WTC11 (cell line): ENCODE results near the gene PCDHGB5. TPM values are rescaled to one million over a fixed set of nuclear protein-coding genes. Genes with fewer than 3 reads are reported as not detected.
"Not testable (repeated sequence)": the region's sequence is repeated elsewhere in the genome, so short reads cannot be mapped to it uniquely, and the experiment has no call there.

Source experiments
- ATAC-seq: fragments of 200-7000 bp; cut with Tn5 transposase; 2 replicates; pipeline ENCODE4 v1.10.0; 2021; ENCODE audit warnings: mild to moderate bottlenecking, moderate library complexity
- CTCF ChIA-PET: fragments of 300-600 bp; sonication (Branson Sonifier 250); formaldehyde crosslinking; loops from one replicate; lab custom pipeline; 2021; ENCODE audit warnings: antibody characterized with exemption; lab: Charles Lee
- POLR2A ChIA-PET: fragments of 350-600 bp; sonication (Branson Sonifier 250); formaldehyde crosslinking; loops from one replicate; lab custom pipeline; 2021; ENCODE audit warnings: antibody characterized with exemption; lab: Charles Lee
- DNase-seq: peaks from one replicate; pipeline ENCODE4 v3.0.0; 2021; ENCODE audit warnings: low spot score
- H3K27ac Mint-ChIP-seq: 2 replicates; pipeline ENCODE4 v1.8.0; 2021; ENCODE audit warnings: mixed read lengths
- H3K27me3 Mint-ChIP-seq: 2 replicates; pipeline ENCODE4 v1.8.0; 2021; ENCODE audit warnings: low read depth, mild to moderate bottlenecking, moderate library complexity, mixed read lengths
- H3K36me3 Mint-ChIP-seq: 2 replicates; pipeline ENCODE4 v1.8.0; 2021; ENCODE audit warnings: mixed read lengths
- H3K4me1 Mint-ChIP-seq: 2 replicates; pipeline ENCODE4 v1.8.0; 2022; ENCODE audit warnings: mixed read lengths
- H3K4me3 Mint-ChIP-seq: 2 replicates; pipeline ENCODE4 v1.8.0; 2021; ENCODE audit warnings: mild to moderate bottlenecking, moderate library complexity, mixed read lengths
- H3K9me3 Mint-ChIP-seq: 2 replicates; pipeline ENCODE4 v1.8.0; 2021; ENCODE audit warnings: mixed read lengths
- AR ChIP-seq: fragments of 250-450 bp; sonication (Bioruptor Pico); IDR thresholded peaks from 2 replicates; pipeline ENCODE4 v1.9.0; 2021; ENCODE audit warnings: mild to moderate bottlenecking
- CTCF ChIP-seq: fragments of 200-600 bp; IDR thresholded peaks from 2 replicates; pipeline ENCODE4 v1.8.0; 2022; ENCODE audit warnings: antibody characterized with exemption
- HMGXB4 ChIP-seq: sonication (generic); formaldehyde crosslinking; IDR thresholded peaks from 2 replicates; pipeline ENCODE4 v1.8.1; 2023; ENCODE audit warnings: mild to moderate bottlenecking, moderate library complexity, missing genetic modification reagents
- NR3C1 ChIP-seq: sonication (generic); formaldehyde crosslinking; conservative IDR thresholded peaks from 2 replicates; pipeline ENCODE4 v1.8.1; 2023; ENCODE audit warnings: low read depth, mild to moderate bottlenecking, missing genetic modification reagents
- PRDM15 ChIP-seq: sonication (generic); formaldehyde crosslinking; IDR thresholded peaks from 2 replicates; pipeline ENCODE4 v1.8.0; 2022; ENCODE audit warnings: missing genetic modification reagents
- RELA ChIP-seq: sonication (generic); formaldehyde crosslinking; IDR thresholded peaks from 2 replicates; pipeline ENCODE4 v1.8.1; 2022; ENCODE audit warnings: missing genetic modification reagents, mild to moderate bottlenecking, borderline replicate concordance
- TP53 ChIP-seq: sonication (generic); formaldehyde crosslinking; IDR thresholded peaks from 2 replicates; pipeline ENCODE4 v1.8.1; 2023; ENCODE audit warnings: mild to moderate bottlenecking, missing genetic modification reagents
- USF1 ChIP-seq: sonication (generic); formaldehyde crosslinking; IDR thresholded peaks from 2 replicates; pipeline ENCODE4 v1.8.0; 2022; ENCODE audit warnings: mild to moderate bottlenecking, missing genetic modification reagents
- ZNF425 ChIP-seq: fragments of 250-450 bp; sonication (Bioruptor Pico); conservative IDR thresholded peaks from 2 replicates; pipeline ENCODE4 v1.9.0; 2021; ENCODE audit warnings: mild to moderate bottlenecking
- ZNF671 ChIP-seq: fragments of 250-450 bp; sonication (Bioruptor Pico); IDR thresholded peaks from 2 replicates; pipeline ENCODE4 v1.8.0; 2021; ENCODE audit warnings: mild to moderate bottlenecking
- total RNA-seq: library from RNA; stranded (reverse); gene quantifications from 3 replicates; pipeline ENCODE4 v1.2.3, GENCODE V29; 2021

Gene PCDHGB5
- total RNA-seq, 1 experiment from 2014 or later, result 9.7 TPM

- TF ChIP-seq RELA (CRISPR knock-in tag) (no peak), USF1 (CRISPR knock-in tag) (no peak), HMGXB4 (CRISPR knock-in tag) (no peak), NR3C1 (CRISPR knock-in tag) (no peak), AR (no peak), PRDM15 (CRISPR knock-in tag) (no peak), TP53 (CRISPR knock-in tag) (no peak), ZNF425 (no peak), ZNF671 (CRISPR knock-in tag) (no peak)
These were observed 23.1 kb upstream of the PCDHGB5 start (continued) for GRCh38 chr5:141374627-141375026.

GRCh38 chr5:141375444-141376155 is 22.1 kb upstream of the PCDHGB5 start:
- H3K4me3 Mint-ChIP-seq, DNase-seq, H3K4me1 Mint-ChIP-seq: not testable (repeated sequence)
- CTCF ChIA-PET, result interaction anchor here (0.6 to 2.6 kb wide), 6 partner anchors 12 to 188 kb away, joined by 3 to 19 read pairs (median 6); partner anchors contain the start of genes PCDHGA10 and PCDHGB4
- 0 out of 2 replicates have a peak, but pooled peaks have one; percentile 21 for TF ChIP-seq CTCF
- TF ChIP-seq, all 79 proteins: peak for 1; not testable (repeated sequence) for 78
- peak; percentile 41 for ATAC-seq
- H3K27me3 Mint-ChIP-seq, H3K27ac Mint-ChIP-seq, POLR2A ChIA-PET: not testable (repeated sequence)
- peaks cover 53% of the 10 kb centered on the region for H3K9me3 Mint-ChIP-seq
- peaks cover 54% of the 10 kb centered on the region for H3K36me3 Mint-ChIP-seq
